GM18498 (cell line): ENCODE data around the gene OSCAR.
"Not testable (repeated sequence)": the region's sequence is repeated elsewhere in the genome, so short reads cannot be mapped to it uniquely, and the experiment has no call there.

Experiments used
- ATAC-seq: cut with Tn5 transposase; IDR thresholded peaks from one replicate; pipeline ENCODE4 v1.9.1; 2021; ENCODE audit warnings: mild to moderate bottlenecking, moderate library complexity; ENCODE audit not compliant: unreplicated experiment

The OSCAR gene

DNA sequence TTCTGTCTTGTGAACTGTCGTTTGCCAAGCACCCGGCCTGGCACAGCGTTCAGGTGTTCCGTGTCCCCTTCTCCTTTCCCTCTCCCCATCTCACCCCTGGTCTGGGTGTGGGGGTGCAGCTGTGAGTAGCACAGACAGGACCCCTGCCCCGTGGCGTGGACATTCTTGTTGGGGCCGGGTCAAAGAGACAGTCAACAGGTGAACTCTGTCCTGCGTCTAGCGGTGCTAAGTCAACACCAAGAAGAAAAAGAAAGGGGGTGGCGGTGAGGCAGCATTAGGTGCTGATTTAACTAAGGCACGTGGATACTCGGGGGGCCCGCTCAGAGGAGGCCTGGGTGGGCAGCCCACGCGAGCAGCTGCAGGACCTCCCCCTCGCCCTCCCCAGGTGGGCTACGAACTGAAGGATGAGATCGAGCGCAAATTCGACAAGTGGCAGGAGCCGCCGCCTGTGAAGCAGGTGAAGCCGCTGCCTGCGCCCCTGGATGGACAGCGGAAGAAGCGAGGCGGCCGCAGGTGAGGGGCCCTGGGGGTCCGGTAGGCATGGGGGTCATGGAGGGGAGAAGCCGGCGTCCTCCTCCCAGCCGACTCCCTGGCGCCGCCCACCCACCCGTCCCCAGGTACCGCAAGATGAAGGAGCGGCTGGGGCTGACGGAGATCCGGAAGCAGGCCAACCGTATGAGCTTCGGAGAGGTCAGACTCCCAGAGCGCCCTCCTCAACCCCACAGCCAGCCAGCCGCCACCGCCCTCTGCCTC, 27.3 kb upstream of the OSCAR start:
- ATAC-seq = no peak

DNA sequence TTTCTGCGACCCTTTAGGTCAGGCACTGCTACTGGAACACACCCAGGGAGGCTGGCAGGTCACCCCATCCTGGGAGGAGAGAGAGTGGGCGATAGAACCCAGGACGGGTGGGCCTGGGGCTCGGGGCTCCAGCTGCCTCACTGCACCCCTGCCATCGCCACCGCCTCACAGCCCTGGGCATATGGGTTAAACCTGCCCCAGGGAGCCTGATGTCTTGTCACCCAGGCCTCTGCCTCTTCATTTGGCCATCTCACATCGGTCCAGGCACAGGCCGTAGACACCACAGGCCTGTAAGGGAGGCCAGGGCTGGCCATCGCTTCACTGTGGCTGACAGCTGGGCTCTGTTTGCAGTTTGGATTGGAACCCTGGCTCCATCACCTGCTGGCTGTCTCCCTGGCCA, 25.1 kb upstream of the OSCAR start:
- ATAC-seq = no peak

DNA sequence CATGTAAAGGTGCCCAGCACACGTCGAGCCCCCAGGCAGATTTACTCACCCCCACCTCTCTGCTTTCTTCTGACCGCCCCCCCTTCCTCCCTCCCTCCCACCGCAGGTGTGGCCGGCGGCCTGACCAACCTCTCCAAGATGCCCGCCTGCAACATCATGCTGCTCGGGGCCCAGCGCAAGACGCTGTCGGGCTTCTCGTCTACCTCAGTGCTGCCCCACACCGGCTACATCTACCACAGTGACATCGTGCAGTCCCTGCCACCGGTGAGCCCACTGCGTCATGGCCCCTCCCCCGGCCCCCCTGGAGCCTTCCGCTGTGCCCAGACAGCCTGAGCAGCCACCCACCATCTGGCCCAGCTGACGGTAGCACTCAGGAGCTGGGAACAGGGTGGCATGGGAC, 23.8 kb upstream of the OSCAR start:
- ATAC-seq = no peak

DNA sequence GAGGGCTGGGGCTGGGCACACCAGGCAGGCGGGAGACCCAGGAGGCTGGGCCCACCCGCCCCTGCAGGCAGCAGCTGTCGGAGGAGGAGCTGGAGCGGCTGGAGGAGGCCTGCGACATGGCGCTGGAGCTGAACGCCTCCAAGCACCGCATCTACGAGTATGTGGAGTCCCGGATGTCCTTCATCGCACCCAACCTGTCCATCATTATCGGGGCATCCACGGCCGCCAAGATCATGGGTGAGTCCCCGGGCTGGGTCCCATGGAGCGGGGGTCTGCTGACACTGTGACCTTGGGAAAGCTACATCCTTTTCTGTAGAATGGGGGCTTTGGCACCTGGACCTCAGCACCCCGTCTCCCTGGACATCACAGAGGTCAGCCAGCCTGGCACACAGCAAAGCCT, 23.1 kb upstream of the OSCAR start:
- no peak for ATAC-seq

DNA sequence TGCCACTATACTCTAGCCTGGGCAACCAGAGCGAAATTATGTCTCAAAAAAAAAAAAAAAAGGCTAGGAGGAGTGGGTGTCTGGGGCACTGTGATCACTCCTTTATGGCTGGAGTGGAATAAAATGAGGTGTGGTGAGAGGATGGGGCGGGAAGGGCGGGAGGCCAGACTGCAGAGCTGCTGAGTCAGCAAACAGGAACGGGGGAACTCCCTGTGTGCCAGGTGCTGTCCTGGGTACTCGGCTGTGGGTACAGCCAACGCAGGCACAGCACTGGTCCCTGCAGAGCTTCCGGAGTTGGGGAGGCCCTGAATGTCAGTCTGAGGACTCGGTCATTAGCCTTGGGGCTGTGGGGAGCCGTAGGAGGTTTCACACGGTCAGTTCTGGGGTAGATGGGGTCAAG, 20.7 kb upstream of the OSCAR start:
- no peak for ATAC-seq

DNA sequence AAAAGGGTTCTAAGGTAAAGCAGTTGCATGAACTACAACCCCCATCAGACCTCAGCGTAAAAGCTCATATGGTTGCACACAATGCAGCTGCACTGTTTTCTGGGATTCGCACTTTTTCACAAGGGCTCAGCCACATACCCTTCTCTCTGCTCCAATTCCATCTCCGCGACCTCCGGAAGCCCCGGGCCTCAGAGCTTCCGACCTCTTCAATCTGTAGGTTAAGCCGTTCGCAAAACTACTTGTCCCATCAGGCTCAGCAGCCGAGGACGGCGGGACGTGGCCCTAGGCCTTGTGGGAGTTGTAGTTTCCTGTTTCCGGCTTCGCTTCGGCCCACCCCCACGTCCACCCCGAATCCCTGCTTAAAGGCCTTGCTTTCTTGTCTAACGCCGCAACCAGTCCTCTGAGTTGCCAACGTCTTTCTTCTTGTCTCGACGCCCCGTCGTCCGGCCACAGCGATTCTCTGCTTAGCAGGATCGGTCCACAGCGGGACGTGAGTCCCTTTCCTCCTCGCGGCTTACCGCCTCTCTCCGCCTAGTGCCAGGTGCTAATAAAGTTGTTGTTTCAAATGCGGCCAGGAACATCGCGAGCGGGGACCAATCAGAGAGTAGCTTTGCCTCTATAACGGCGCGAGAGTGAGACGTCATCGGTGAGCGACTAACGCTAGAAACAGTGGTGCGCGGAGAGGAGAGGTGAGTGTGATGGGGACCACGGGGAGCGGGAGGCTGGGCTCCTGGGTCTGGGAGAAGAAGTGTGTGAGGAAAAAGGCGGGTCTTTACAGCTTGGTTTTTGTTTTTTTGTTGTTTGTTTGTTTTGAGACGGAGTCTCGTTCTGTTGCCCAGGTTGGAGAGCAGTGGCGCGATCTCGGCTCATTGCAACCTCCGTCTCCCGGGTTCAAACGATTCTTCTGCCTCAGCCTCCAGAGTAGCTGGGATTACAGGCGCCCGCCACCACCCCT, 14.8 kb upstream of the OSCAR start, which contains the start of the genes PRPF31 and TFPT:
PRPF31 (plus strand) TSS at position 646 of the 955 bp plus-strand sequence. CDS start 2,525 bp downstream, outside the sequence.
TFPT (minus strand) TSS at position 549 of the 955 bp plus-strand sequence; CDS start at position 161, 388 bp downstream.
- ATAC-seq = peak; percentile 85

DNA sequence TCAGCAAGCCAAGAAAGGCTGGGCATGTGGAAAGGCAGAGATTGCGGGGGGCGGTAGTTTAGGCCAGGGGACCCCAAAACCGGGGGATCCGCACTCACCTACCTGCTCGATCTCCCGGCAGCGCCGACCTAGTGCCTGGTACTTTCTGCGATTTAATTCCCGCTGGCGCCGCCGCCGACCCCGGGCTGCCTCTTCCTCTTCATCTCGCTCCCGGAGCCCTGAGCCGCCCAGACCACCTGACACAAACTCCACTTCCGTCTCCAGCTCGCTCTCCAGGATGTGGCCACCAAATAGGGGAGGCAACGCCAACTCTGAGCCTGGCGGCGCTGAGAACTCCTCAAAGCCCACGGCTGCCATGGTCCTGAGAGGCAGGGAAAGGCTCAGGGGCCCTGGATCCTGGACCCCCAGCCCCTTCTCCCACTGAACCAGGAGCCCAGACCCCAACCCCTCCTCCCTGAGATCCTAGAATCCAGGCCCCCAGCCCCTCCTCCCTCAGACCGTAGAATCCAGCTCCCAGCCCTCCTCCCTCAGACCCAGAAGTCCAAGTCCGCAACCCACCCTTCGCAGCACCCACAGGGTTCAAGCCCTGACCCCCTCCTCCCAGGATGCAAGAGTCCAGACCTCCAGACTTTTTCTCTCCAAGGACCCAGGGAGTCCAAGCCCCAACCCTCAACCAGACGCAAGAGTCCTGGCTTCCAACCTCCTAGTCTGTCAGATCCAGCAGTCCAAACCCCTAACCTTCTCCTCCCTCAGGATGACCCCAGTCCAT, 13.9 kb upstream of the OSCAR start:
- no peak for ATAC-seq

DNA sequence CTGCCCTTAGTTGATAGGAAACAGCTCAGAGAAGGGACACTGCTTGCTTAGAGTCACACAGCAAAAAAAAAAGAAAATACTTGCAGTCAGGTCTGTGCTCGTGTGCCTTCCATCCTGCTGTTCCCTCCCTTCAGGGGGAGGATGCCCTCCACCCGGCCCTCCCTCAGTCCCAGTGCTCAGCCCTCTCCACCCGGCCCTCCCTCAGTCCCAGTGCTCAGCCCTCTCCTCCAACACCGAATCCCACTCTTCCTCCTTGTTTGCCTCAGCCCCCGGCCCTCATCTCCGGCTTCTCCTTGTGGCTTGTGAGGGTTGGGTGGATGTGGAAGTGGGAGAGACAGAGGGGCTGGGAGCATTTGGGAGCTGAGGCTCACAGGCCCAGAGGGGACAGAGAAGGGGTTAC, 9.0 kb upstream of the OSCAR start:
- no peak for ATAC-seq

DNA sequence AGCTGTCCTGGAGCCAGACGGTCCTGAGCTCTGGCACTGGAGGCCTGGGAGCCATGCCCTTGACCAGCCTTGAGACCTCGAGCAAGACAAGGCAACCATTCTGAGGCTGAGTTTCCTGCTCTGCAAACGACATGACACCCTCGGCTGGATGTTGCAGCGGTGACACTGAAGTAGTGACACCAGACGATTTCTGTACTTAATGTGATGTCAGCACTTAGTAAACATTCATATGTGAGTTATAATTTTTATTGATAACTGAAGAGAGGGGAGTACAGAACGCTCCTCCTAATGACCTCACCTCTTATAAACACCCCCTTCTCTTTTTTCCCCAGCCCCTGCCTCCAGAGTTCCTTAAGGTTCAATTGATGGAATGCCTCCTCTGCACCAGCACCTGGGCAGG, 7.9 kb upstream of the OSCAR start:
- no peak for ATAC-seq

DNA sequence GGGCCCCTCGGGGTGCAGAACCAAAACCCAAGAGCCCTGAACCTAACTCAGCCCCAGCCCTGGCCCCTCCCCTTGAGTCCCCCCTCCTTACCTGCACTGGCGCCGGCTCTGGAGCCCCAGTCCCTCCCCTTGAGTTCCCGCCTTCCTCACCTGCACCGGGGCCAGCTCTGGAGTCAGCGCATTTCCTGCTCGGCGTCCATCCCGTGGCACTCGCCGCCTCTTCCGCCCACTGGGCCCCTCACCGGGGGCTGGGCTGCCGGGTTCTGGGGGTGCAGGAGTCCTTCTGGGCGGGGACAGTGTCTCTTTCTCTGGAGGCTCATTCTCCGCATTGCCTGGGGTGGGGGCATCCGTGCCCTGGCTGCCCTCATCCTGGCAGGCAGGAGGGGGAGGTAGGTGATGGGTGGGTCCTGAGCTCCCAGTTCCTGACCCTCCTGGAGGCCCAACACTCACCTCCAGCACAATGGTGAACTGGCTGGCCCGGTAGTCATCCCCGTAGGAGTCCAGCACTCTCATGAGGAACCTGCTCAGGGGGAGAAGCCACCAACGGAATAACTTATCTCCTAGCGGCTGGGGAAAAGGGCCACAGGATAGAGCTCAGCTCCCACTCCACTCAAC, 7.4 kb upstream of the OSCAR start:
- ATAC-seq = no peak

DNA sequence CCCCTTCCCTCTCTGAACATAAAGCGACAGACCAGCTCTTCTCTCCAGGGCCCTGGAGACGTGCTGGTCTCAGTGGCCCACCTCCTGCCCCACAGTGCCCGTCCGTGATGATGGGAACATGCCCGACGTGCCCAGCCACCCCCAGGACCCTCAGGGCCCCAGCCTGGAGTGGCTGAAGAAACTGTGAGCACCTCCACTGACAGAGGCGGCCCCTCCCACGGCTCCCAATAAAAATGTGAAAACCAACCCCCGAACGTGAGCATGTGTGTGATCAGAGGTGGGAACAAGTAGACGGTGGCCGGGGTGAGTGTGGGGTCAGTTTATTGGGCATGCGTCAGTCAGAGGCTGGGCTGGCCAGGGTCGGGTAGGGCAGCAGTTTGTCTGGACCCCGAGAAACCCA, 6.1 kb upstream of the OSCAR start:
- no peak for ATAC-seq

DNA sequence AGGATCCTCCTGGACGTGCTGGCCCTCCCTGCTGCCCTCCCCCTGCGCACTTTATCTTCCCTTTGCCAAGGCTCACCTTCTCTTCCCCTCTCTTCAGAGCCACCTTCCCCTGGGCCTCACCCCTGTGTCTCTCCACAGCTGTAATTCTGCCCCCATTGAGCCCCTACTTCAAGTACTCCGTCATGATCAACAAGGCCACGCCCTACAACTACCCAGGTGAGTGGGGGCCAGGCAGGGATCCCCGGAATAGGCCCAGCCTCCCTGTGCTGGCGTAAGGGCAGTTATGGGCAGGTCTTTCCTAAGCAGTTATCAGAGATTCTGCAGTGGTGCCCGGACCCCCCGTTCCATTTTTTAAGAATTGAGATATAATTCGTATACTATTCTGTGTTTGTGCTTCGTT, 5.2 kb upstream of the OSCAR start:
- no peak for ATAC-seq

DNA sequence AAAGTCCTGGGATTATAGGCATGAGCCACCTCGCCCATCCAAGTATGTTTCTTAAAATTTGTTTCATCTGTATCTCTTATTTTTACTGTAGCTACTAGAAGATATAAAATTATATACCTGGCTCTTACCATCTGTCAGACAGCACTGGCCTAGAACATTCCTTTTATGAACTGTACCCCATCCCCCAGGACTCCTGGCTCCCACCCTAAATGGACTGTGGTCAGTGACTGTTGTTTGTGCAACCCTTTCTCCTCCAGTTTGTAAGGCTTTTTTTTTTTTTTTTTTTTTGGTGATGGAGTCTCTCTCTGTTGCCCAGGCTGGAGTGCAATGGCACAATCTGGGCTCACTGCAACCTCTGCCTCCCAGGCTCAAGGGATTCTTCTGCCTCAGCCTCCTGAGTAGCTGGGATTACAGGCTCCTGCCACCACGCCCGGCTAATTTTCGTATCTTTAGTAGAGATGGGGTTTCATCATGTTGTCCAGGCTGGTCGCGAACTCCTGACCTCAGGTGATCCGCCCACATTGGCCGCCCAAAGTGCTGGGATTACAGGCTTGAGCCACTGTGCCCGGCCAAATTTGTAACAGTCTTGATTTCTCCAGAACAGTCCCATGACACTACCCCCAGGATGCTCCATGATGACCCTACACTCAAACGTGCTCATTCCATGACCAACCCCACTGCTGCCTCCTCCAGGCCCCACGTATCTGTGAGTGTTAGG, 4.6 kb upstream of the OSCAR start:
- ATAC-seq = no peak

DNA sequence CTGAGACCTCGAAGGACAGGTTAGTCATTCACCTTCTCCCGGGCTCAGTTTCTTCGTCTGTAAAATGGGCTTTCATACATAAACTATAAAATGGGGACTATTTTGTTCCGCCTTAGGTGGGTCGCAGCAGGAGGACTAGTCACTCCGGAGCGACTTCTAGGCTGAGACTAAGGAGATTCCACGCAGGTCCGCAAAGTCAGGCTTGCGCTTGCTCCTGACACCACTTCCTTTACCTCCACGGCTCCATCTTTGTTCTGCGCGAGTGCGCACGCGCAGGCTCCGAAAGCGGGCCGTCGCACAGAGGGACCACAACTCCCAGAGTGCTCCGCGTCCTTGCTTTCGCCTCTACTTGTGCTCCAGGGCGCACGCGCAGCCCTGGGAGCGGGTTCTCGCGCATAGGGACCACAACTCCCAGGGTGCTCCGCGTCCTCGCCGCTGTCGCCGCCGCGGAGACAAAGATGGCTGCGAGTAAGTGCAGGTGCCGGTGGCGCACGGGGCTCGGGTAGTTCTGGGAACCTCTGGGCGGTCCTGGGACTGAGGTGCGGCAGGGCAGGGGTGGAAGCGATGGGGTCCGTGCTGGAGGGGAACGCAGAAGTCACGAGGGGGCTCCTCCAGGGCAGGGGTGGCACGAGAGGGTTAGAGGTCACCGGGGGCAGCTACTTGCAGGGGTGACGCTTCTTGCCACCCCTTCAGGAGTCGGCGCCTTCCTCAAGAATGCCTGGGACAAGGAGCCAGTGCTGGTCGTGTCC, 2.0 kb upstream of the OSCAR start, which contains the start of gene NDUFA3:
NDUFA3 (plus strand) TSS at position 435 of the 749 bp plus-strand sequence; CDS start at position 459, 24 bp downstream.
- ATAC-seq = peak; percentile 93

DNA sequence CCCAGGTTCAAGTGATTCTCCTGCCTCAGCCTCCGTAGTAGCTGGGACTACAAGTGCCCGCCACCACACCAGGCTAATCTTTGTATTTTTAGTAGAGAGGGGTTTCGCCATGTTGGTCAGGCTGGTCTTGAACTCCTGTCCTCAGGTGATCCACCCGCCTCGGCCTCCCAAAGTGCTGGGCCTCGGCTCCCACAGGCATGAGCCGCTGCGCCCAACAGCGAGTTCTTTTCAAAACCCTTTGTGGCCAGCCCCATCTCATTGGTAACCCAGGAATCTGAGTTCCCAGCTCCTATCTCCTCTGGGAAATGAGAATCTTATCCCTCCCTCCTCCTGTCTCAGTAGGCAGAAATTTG, 724 bp downstream of the OSCAR start:
- ATAC-seq = not testable (repeated sequence)

DNA sequence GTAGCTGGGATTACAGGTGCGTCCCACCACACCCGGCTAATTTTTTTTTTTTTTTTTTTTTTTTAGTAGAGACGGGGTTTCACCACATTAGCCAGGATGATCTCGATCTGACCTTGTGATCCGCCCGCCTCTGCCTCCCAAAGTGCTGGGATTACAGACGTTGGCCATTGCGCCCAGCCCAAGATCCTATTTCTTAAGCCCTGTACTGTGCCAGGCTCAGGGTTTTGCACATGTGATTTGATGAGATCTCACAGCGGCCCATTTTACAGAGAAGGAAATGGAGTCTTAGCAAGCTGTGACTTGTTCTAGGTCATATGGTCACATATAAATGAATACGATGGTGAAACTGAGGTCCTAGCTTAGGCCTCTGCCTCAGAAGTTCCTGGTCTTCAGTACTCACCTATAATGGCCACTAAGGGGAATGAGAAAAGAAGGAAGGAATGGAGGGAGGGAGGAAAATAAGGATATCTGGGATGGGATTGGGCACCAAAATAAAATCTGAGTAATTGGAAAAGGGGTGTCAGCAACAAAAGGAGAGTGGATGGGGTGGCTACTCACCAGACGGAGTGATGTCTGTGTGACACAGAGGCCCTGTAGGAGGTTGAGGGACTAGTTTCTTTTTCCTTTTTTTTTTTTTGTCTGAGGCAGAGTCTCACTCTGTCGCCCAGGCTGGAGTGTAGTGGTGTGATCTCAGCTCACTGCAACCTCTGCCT, 1.3 kb downstream of the OSCAR start:
- no peak for ATAC-seq

DNA sequence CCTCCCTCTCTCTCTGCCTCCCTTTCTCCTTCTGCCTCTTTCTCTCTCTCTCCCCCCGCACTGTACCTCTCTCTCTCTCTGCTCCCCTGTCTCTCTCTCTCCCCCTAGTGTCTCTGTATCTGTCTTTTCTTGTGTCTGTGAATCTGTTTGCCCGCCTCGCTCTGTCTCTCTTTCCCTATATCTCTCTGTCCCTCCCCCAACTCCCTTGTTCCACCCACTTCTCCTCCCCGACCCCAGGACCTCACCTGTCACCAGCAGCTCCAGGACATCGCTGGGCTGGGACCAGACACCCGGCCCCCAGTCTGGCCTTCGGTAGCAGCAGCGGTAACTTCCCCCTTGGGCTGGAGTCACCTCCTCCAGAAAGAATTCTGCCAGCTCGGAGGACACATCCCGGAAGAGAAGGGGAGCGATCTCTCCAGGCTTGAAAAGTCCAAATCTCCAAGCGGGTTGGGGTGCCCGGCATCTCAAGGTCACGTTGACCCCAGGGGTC, 3.9 kb downstream of the OSCAR start:
- no peak for ATAC-seq

DNA sequence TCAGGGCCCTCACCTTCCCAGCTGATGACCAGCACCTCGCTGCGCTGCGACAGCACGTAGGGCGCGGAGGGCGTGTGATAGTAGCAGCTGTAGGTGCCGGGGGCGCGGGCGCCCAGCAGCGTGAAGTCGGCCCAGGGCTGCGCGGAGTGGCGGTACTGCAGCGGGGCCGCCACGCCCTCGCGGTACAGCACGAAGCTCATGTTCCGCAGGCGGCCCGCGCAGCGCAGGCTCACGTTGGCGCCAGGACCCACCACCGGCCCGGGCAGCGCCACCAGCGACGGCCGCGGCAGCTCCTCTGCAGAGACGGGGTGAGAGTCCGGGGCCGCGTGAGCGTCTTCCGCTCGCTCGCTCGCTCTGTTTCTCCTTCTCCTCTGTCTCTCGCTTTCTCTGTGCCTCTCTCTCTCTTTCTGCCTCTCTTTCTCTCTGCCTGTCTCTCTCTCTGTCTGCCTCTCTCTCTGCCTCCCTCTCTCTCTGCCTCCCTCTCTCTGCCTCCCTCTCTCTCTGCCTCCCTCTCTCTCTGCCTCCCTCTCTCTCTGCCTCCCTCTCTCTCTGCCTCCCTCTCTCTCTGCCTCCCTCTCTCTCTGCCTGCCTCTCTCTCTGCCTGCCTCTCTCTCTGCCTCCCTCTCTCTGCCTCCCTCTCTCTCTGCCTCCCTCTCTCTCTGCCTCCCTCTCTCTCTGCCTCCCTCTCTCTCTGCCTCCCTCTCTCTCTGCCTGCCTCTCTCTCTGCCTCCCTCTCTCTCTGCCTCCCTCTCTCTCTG, 4.6 kb downstream of the OSCAR start:
- not testable (repeated sequence) for ATAC-seq
